GM12878 (cell line): ENCODE measurements around the gene SERPINB6. TPM values are rescaled to one million over a fixed set of nuclear protein-coding genes. Genes with fewer than 3 reads are reported as not detected.

Experiments
- ATAC-seq: fragments of 200-7000 bp; cut with Tn5 transposase; 3 replicates; pipeline ENCODE4 v1.9.1; 2020; ENCODE audit warnings: mild to moderate bottlenecking, moderate library complexity
- BruUV-seq: library from RNA; stranded (reverse); fragments of 400-500 nt; replicated peaks from 2 replicates; lab custom pipeline; 2021; lab: Mats Ljungman, UMichigan
- CTCF ChIA-PET: fragments of 300-600 bp; sonication (Branson Sonifier 250); formaldehyde crosslinking; extraction: SDS; loops from one replicate; lab custom pipeline; 2021; ENCODE audit warnings: inconsistent platforms; lab: Yijun Ruan, JAX
- POLR2A ChIA-PET: fragments of 350-600 bp; formaldehyde crosslinking; extraction: SDS; loops from one replicate; lab custom pipeline; 2021; ENCODE audit warnings: inconsistent platforms; lab: Charles Lee
- RAD21 ChIA-PET: fragments of 300-600 bp; sonication (Branson Sonifier 250); formaldehyde crosslinking; loops from one replicate; lab custom pipeline; 2023; ENCODE audit warnings: antibody characterized with exemption; ENCODE audit not compliant: unreplicated experiment; lab: Charles Lee
- SMC1A ChIA-PET: fragments of 300-600 bp; sonication (Branson Sonifier 250); formaldehyde crosslinking; loops from one replicate; lab custom pipeline; 2023; ENCODE audit not compliant: unreplicated experiment, uncharacterized antibody; lab: Charles Lee
- DNase-seq: peaks from one replicate; pipeline ENCODE4 v3.0.0-alpha.2; 2011; ENCODE audit warnings: low read depth, low spot score
- FAIRE-seq: peaks from 3 replicates; lab custom pipeline; 2011; peaks lifted over from hg19 to GRCh38; lab: Jason Lieb, UNC
- H2AFZ ChIP-seq: 2 replicates; pipeline ENCODE4 v1.6.0; 2011; ENCODE audit warnings: low read depth, low read length, control low read depth; ENCODE audit not compliant: control insufficient read depth
- H3K27ac ChIP-seq: 2 replicates; pipeline ENCODE4 v1.5.1; 2011; ENCODE audit warnings: control low read depth; ENCODE audit not compliant: control insufficient read depth, insufficient read depth
- H3K27me3 ChIP-seq, 2 experiments: replicated peaks in 1 of 2; 2 replicates each; pipeline versions ENCODE4 v1.6.0 to v1.6.1; 2011; ENCODE audit warnings: low read length in 1 of 2; ENCODE audit not compliant: control insufficient read depth in 2 of 2, insufficient read depth in 2 of 2
- H3K36me3 ChIP-seq, 2 experiments: 2 replicates each; pipeline ENCODE4 v1.5.1; 2011; ENCODE audit warnings: low read length in 1 of 2; ENCODE audit not compliant: control insufficient read depth in 2 of 2, insufficient read depth in 2 of 2
- H3K4me1 ChIP-seq: 2 replicates; pipeline ENCODE4 v1.6.1; 2011; ENCODE audit warnings: mild to moderate bottlenecking, low read length, moderate library complexity, mixed read lengths; ENCODE audit not compliant: control insufficient read depth, insufficient read depth
- H3K4me2 ChIP-seq: 2 replicates; pipeline ENCODE4 v1.6.0; 2011; ENCODE audit warnings: control low read depth; ENCODE audit not compliant: control insufficient read depth, insufficient read depth
- H3K4me3 ChIP-seq: fragments of 200-600 bp; sonication (generic); 2 replicates; pipeline ENCODE4 v1.5.1; 2016
- H3K79me2 ChIP-seq: 2 replicates; pipeline ENCODE4 v1.6.0; 2011; ENCODE audit warnings: low read length; ENCODE audit not compliant: control insufficient read depth, insufficient read depth
- H3K9ac ChIP-seq: 2 replicates; pipeline ENCODE4 v1.8.0; 2011; ENCODE audit warnings: low read length, control low read depth, mixed read lengths; ENCODE audit not compliant: control insufficient read depth, insufficient read depth
- H3K9me3 ChIP-seq: replicated peaks from 3 replicates; pipeline ENCODE4 v1.5.1; 2011; ENCODE audit warnings: mild to moderate bottlenecking, low read length; ENCODE audit not compliant: control insufficient read depth, insufficient read depth
- H4K20me1 ChIP-seq: 2 replicates; pipeline ENCODE4 v1.6.0; 2011; ENCODE audit not compliant: control insufficient read depth, insufficient read depth
- BCLAF1 ChIP-seq: fragments of 450-650 bp; IDR thresholded peaks from 2 replicates; pipeline ENCODE4 v1.6.1; 2017; ENCODE audit warnings: antibody characterized with exemption, mild to moderate bottlenecking, moderate library complexity
- FOXK2 ChIP-seq: fragments of 450-650 bp; IDR thresholded peaks from 2 replicates; pipeline ENCODE4 v1.6.1; 2017; ENCODE audit warnings: mild to moderate bottlenecking, moderate library complexity
- IKZF1 ChIP-seq: fragments of 450-650 bp; conservative IDR thresholded peaks from 2 replicates; pipeline ENCODE4 v1.6.1; 2017; ENCODE audit warnings: antibody characterized with exemption, mild to moderate bottlenecking
- IKZF2 ChIP-seq, 2 experiments: fragments of 450-650 bp; IDR thresholded peaks; 2 replicates each; pipeline ENCODE4 v1.6.1; 2017; ENCODE audit warnings: mild to moderate bottlenecking in 2 of 2, moderate library complexity in 2 of 2
- MEF2B ChIP-seq: fragments of 450-650 bp; IDR thresholded peaks from 2 replicates; pipeline ENCODE4 v1.6.1; 2018; ENCODE audit warnings: mild to moderate bottlenecking, moderate library complexity; ENCODE audit not compliant: partially characterized antibody, poor library complexity, severe bottlenecking
- NR2C1 ChIP-seq: fragments of 450-650 bp; IDR thresholded peaks from 2 replicates; pipeline ENCODE4 v1.6.1; 2017; ENCODE audit warnings: antibody characterized with exemption, mild to moderate bottlenecking, moderate library complexity
- POLR2A ChIP-seq: IDR thresholded peaks from 2 replicates; pipeline ENCODE4 v1.6.1; 2011; ENCODE audit warnings: low read depth, mild to moderate bottlenecking, low read length
- POU2F2 ChIP-seq: IDR thresholded peaks from 3 replicates; pipeline ENCODE4 v1.6.1; 2011; ENCODE audit warnings: low read depth, mild to moderate bottlenecking, low read length, borderline replicate concordance
- RAD51 ChIP-seq: fragments of 450-650 bp; IDR thresholded peaks from 2 replicates; pipeline ENCODE4 v1.6.1; 2016; ENCODE audit warnings: moderate library complexity, mild to moderate bottlenecking, inconsistent platforms
- SMAD1 ChIP-seq: fragments of 450-650 bp; IDR thresholded peaks from 2 replicates; pipeline ENCODE4 v1.6.1; 2018; ENCODE audit warnings: mild to moderate bottlenecking, low read depth; ENCODE audit not compliant: partially characterized antibody
- ZNF622 ChIP-seq: fragments of 450-650 bp; IDR thresholded peaks from 2 replicates; pipeline ENCODE4 v1.6.1; 2017; ENCODE audit warnings: mild to moderate bottlenecking, inconsistent platforms
- WGBS: methylation state at CpG from one replicate; pipeline ENCODE4 v1.1.6; 2016; ENCODE audit warnings: low lambda C conversion rate; ENCODE audit not compliant: insufficient replicate concordance, insufficient coverage; ENCODE audit errors: missing lambda C conversion rate; 5-methylcytosine and 5-hydroxymethylcytosine counted together
- in situ Hi-C: fragments of 300-500 bp; cut with MboI; formaldehyde crosslinking; loops from 9 replicates; pipeline ENCODE4 v1.14.3; 2018; ENCODE audit warnings: mixed read lengths
- intact Hi-C: fragments of 100-400 bp; cut with micrococcal nuclease; formaldehyde crosslinking; loops from one replicate; pipeline ENCODE4 v1.14.2; 2022; ENCODE audit not compliant: unreplicated experiment
- polyA plus RNA-seq, 11 experiments: library from polyadenylated mRNA; depleted of rRNA in 4 of 11; unstranded in 6 of 11; stranded (reverse) in 5 of 11; fragments of >200 nt; fragmentation: Nextera tagmentation in 4 of 11; fragmentation: Illumina TruSeq in 1 of 11; extraction: Ambion mirVana in 4 of 11; extraction: Trizol in 1 of 11; gene quantifications; 1 replicate in 1 of 11; 2 replicates in 10 of 11; pipeline versions ENCODE4 v1.2.1 to v1.2.3, GENCODE V29; 2011 to 2016; ENCODE audit warnings: inconsistent platforms in 2 of 11, missing spikeins in 2 of 11, low read depth in 1 of 11
- total RNA-seq, 4 experiments: library from RNA; depleted of rRNA in 3 of 4; stranded (reverse); fragments of >200 nt in 3 of 4; fragmentation: Illumina TruSeq in 1 of 4; extraction: Trizol in 1 of 4; gene quantifications; 2 replicates each; pipeline versions ENCODE4 v1.2.1 to v1.2.3, GENCODE V29; 2013 to 2021
- TF ChIP-seq, protein P1 (sequence below): fragments of 450-650 bp; IDR thresholded peaks from 2 replicates; pipeline ENCODE4 v1.6.1; 2016; ENCODE audit warnings: mild to moderate bottlenecking
- TF ChIP-seq, protein P2 (sequence below): fragments of 450-650 bp; formaldehyde crosslinking; IDR thresholded peaks from 2 replicates; pipeline ENCODE4 v1.5.0; 2022; ENCODE audit warnings: mild to moderate bottlenecking, missing genetic modification characterization

The SERPINB6 gene
- total and polyA plus RNA-seq, 10 of the 15 experiments (the other 5 are each of a cell fraction or from before 2014, with no cell fraction given), result 0.37 to 2.2 (median 0.68) TPM; not detected in 1

DNA sequence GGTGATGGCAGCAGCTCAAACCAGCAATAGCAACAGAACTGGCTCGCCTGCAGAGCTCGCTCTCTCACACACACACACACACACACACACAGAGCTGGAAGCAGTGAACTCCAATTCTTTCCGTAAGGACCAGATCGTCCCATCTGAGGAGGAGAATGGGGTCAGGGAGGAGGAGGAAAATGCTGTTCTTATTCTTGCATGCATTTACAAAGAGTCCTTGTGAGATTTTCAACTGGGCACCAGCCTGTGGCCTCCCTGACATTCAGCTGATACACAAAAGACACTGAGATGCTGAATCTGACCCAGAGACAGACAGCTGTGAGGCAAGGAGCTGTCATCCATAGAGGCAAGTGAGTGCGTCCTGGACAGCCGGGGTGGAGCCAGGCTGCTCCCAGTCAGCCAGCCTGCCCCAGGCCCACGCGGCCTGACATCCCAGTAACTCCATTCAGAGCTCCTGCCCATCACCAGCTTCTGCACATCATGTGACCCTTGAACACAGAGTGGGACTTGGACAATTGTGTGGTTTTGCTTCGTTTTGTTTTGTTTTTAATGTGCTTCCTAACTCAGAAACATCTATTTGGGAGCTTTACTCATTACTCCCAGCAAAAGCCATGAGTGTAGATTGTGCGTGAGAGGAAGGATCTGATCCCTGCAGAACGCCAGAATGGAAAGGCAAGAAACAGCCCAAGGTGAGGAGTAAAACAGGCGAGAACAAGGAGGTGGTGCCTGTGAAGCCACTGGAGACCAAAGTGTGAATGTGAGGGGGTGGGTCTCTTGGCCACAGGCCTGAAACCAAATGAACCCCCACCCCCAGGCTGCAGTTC, 70.3 kb downstream of the SERPINB6 start:
- POLR2A ChIA-PET, result interaction anchor here (0.6 to 6.6 kb wide), 11 partner anchors 8 to 102 kb away, joined by 3 to 126 read pairs (median 3); no protein-coding TSS in a partner anchor
- 45% methylated on average over 12 of the region's 12 CpGs for WGBS
- no peaks in the 10 kb centered on the region for H3K36me3 ChIP-seq
- in situ Hi-C loops, result no loop called here
- CTCF ChIA-PET, result interaction anchor here (1.3 to 5.0 kb wide), 14 partner anchors 10 to 88 kb away, joined by 4 to 43 read pairs (median 6); no protein-coding TSS in a partner anchor
- DNase-seq, result no peak
- no peaks in the 10 kb centered on the region; the same call in 2 of the 3 replicates for H3K9me3 ChIP-seq
- RAD21 ChIA-PET, result interaction anchor here (0.7 to 6.1 kb wide), 14 partner anchors 9 to 110 kb away, joined by 3 to 64 read pairs (median 12); partner anchors contain the start of gene SERPINB1
- intact Hi-C loops, result no loop called here
- peaks cover 16% of the 10 kb centered on the region for H3K79me2 ChIP-seq
- H4K20me1 ChIP-seq, result no peaks in the 10 kb centered on the region
- H3K4me2 ChIP-seq, result peak overlapping the region; percentile 77
- H2AFZ ChIP-seq, result no peak overlapping the region
- SMC1A ChIA-PET, result interaction anchor here (0.8 to 6.2 kb wide), 9 partner anchors 9 to 61 kb away, joined by 3 to 136 read pairs (median 41); no protein-coding TSS in a partner anchor
- no peaks in the 10 kb centered on the region; a peak in 1 of 4 replicates for H3K27me3 ChIP-seq
- peak overlapping the region; percentile 27 for H3K9ac ChIP-seq
- H3K4me1 ChIP-seq, result peaks cover 29% of the 10 kb centered on the region
- BruUV-seq, result TSS peak; percentile 52
- no peak for FAIRE-seq
- peak; percentile 8 for ATAC-seq
- peak overlapping the region; percentile 57 for H3K4me3 ChIP-seq
- no peak overlapping the region for H3K27ac ChIP-seq
- TF ChIP-seq POLR2A (0 out of 2 replicates have a peak, but pooled peaks have one; percentile 1), NR2C1 (no peak), MEF2B (peak; percentile 54), FOXK2 (no peak), BCLAF1 (no peak), ZNF622 (no peak), POU2F2 (0 out of 3 replicates have a peak, but pooled peaks have one; percentile 8), SMAD1 (peak; percentile 5), IKZF2 (IDR thresholded peaks at IDR 0.05) (peak; percentile 52 to 55; a peak in 2 of 4 replicates), IKZF1 (peak; percentile 67), RAD51 (peak; percentile 51; the same call in 1 of the 2 replicates)
- TF ChIP-seq, protein P1, sequence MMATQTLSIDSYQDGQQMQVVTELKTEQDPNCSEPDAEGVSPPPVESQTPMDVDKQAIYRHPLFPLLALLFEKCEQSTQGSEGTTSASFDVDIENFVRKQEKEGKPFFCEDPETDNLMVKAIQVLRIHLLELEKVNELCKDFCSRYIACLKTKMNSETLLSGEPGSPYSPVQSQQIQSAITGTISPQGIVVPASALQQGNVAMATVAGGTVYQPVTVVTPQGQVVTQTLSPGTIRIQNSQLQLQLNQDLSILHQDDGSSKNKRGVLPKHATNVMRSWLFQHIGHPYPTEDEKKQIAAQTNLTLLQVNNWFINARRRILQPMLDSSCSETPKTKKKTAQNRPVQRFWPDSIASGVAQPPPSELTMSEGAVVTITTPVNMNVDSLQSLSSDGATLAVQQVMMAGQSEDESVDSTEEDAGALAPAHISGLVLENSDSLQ, result peak; percentile 38; the same call in 1 of the 2 replicates
- TF ChIP-seq, protein P2, sequence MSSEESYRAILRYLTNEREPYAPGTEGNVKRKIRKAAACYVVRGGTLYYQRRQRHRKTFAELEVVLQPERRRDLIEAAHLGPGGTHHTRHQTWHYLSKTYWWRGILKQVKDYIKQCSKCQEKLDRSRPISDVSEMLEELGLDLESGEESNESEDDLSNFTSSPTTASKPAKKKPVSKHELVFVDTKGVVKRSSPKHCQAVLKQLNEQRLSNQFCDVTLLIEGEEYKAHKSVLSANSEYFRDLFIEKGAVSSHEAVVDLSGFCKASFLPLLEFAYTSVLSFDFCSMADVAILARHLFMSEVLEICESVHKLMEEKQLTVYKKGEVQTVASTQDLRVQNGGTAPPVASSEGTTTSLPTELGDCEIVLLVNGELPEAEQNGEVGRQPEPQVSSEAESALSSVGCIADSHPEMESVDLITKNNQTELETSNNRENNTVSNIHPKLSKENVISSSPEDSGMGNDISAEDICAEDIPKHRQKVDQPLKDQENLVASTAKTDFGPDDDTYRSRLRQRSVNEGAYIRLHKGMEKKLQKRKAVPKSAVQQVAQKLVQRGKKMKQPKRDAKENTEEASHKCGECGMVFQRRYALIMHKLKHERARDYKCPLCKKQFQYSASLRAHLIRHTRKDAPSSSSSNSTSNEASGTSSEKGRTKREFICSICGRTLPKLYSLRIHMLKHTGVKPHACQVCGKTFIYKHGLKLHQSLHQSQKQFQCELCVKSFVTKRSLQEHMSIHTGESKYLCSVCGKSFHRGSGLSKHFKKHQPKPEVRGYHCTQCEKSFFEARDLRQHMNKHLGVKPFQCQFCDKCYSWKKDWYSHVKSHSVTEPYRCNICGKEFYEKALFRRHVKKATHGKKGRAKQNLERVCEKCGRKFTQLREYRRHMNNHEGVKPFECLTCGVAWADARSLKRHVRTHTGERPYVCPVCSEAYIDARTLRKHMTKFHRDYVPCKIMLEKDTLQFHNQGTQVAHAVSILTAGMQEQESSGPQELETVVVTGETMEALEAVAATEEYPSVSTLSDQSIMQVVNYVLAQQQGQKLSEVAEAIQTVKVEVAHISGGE (CRISPR knock-in tag), result no peak
